HEK293T (cell line): Measurements from ENCODE around the gene RTEL1.

ENCODE experiments used
- CTCF ChIA-PET: fragments of 350-600 bp; formaldehyde crosslinking; extraction: SDS; loops from one replicate; lab custom pipeline; 2021; ENCODE audit warnings: antibody characterized with exemption, inconsistent platforms; lab: Yijun Ruan, JAX
- POLR2A ChIA-PET: fragments of 350-600 bp; formaldehyde crosslinking; extraction: SDS; loops from one replicate; lab custom pipeline; 2020; ENCODE audit warnings: antibody characterized with exemption, inconsistent platforms; lab: Yijun Ruan, JAX
- DNase-seq: peaks from one replicate; pipeline ENCODE4 v3.0.0; 2012; ENCODE audit warnings: mixed read lengths; ENCODE audit errors: extremely low spot score
- ARNT ChIP-seq: fragments of 450-650 bp; IDR thresholded peaks from 2 replicates; pipeline ENCODE4 v1.6.1; 2017; ENCODE audit warnings: mild to moderate bottlenecking
- BHLHE40 ChIP-seq: fragments of 450-650 bp; IDR thresholded peaks from 2 replicates; pipeline ENCODE4 v1.6.1; 2016; ENCODE audit warnings: mild to moderate bottlenecking, moderate library complexity, borderline replicate concordance
- CTBP1 ChIP-seq: fragments of 450-650 bp; IDR thresholded peaks from 2 replicates; pipeline ENCODE4 v1.6.1; 2016; ENCODE audit warnings: borderline replicate concordance
- ELF4 ChIP-seq: fragments of 450-650 bp; IDR thresholded peaks from 2 replicates; pipeline ENCODE4 v1.6.1; 2017; ENCODE audit warnings: antibody characterized with exemption
- FOXA1 ChIP-seq: fragments of 450-650 bp; IDR thresholded peaks from 2 replicates; pipeline ENCODE4 v1.6.1; 2016; ENCODE audit warnings: mild to moderate bottlenecking
- FOXK2 ChIP-seq: fragments of 450-650 bp; IDR thresholded peaks from 2 replicates; pipeline ENCODE4 v1.6.1; 2016; ENCODE audit warnings: mild to moderate bottlenecking
- FOXM1 ChIP-seq: fragments of 450-650 bp; IDR thresholded peaks from 2 replicates; pipeline ENCODE4 v1.6.1; 2017; ENCODE audit warnings: mild to moderate bottlenecking, borderline replicate concordance
- HDGF ChIP-seq: fragments of 450-650 bp; IDR thresholded peaks from 2 replicates; pipeline ENCODE4 v1.6.1; 2017; ENCODE audit warnings: antibody characterized with exemption, borderline replicate concordance
- L3MBTL2 ChIP-seq: fragments of 450-650 bp; conservative IDR thresholded peaks from 2 replicates; pipeline ENCODE4 v1.6.1; 2016; ENCODE audit warnings: mild to moderate bottlenecking
- LEF1 ChIP-seq: fragments of 450-650 bp; IDR thresholded peaks from 2 replicates; pipeline ENCODE4 v1.6.1; 2017; ENCODE audit warnings: mild to moderate bottlenecking, borderline replicate concordance
- NFRKB ChIP-seq: fragments of 450-650 bp; IDR thresholded peaks from 2 replicates; pipeline ENCODE4 v1.6.1; 2016; ENCODE audit warnings: mild to moderate bottlenecking, moderate library complexity
- SP1 ChIP-seq: fragments of 450-650 bp; IDR thresholded peaks from 2 replicates; pipeline ENCODE4 v1.6.1; 2017
- SUZ12 ChIP-seq: fragments of 450-650 bp; IDR thresholded peaks from 2 replicates; pipeline ENCODE4 v1.6.1; 2016; ENCODE audit warnings: mild to moderate bottlenecking
- TARDBP ChIP-seq: fragments of 450-650 bp; IDR thresholded peaks from 2 replicates; pipeline ENCODE4 v1.6.1; 2016
- ZNF384 ChIP-seq: fragments of 450-650 bp; IDR thresholded peaks from 2 replicates; pipeline ENCODE4 v1.6.1; 2016
- TF ChIP-seq, protein P1 (sequence below): fragments of 450-650 bp; IDR thresholded peaks from 2 replicates; pipeline ENCODE4 v1.6.1; 2016

Gene RTEL1

DNA sequence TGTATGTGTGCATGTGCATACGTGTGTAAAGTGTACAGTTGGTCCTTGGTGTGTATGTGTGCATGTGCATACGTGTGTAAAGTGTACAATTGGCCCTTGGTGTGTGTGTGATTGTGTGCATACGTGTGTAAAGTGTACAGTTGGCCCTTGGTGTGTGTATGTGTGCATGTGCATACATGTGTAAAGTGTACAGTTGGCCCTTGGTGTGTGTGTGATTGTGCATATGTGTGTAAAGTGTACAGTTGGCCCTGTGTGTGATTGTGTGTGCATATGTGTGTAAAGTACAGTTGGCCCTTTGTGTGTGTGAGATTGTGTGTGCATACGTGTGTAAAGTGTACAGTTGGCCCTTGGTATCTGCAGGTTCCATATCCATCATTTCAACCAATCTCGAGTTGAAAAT lies 73.3 kb downstream of the RTEL1 start:
- DNase-seq, result no peak
- TF ChIP-seq FOXM1 (no peak), TARDBP (0 out of 2 replicates have a peak, but pooled peaks have one; percentile 11)
- ChIA-PET POLR2A (no interaction called here), CTCF (no interaction called here)

- CTCF ChIA-PET, result no interaction called here
- TF ChIP-seq ARNT (no peak), TARDBP (peak; percentile 74), ELF4 (no peak), FOXA1 (no peak)
- POLR2A ChIA-PET, result no interaction called here
- DNase-seq, result no peak
Observed at GRCh38 chr20:63732118-63733095, 74.3 kb downstream of the RTEL1 start.

- TF ChIP-seq TARDBP (no peak), ELF4 (no peak), SUZ12 (no peak)
- DNase-seq, result peak; percentile 2
- ChIA-PET CTCF (no interaction called here), POLR2A (no interaction called here)
Observed at GRCh38 chr20:63733117-63733516, 75.0 kb downstream of the RTEL1 start.

DNA sequence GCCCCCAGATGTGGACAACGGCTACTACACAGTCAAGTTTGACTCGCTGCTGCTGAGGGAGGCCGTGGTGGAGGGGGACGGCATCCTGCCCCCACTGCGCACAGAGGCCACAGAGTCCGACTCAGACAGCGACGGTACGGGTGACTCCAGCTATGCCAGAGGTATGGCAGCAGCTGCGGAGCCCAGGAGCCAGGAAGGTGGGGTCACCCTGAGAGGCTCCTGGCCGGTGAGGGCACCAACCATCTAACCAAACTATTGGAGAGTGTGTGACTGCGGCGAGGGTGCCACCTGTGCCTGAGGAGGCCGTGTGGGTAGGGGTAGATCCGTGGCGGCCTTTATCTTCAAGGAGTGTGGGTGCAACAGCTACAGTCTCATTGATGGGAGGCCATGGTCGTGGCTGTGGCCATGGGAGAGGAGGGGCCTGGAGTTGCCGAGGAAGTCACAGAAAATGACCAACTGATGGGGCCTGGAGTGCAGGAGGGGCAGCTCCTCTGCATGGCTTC lies 75.5 kb downstream of the RTEL1 start:
- POLR2A ChIA-PET, result no interaction called here
- CTCF ChIA-PET, result no interaction called here
- TF ChIP-seq, protein P1, sequence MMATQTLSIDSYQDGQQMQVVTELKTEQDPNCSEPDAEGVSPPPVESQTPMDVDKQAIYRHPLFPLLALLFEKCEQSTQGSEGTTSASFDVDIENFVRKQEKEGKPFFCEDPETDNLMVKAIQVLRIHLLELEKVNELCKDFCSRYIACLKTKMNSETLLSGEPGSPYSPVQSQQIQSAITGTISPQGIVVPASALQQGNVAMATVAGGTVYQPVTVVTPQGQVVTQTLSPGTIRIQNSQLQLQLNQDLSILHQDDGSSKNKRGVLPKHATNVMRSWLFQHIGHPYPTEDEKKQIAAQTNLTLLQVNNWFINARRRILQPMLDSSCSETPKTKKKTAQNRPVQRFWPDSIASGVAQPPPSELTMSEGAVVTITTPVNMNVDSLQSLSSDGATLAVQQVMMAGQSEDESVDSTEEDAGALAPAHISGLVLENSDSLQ, result no peak
- TF ChIP-seq HDGF, result no peak
- no peak for TF ChIP-seq ELF4
- TF ChIP-seq LEF1, result no peak
- TF ChIP-seq TARDBP, result no peak
- TF ChIP-seq FOXK2, result no peak
- no peak for TF ChIP-seq SP1
- TF ChIP-seq NFRKB, result no peak
- TF ChIP-seq SUZ12, result no peak
- no peak for TF ChIP-seq FOXM1
- TF ChIP-seq CTBP1, result no peak
- TF ChIP-seq BHLHE40, result no peak
- TF ChIP-seq L3MBTL2, result no peak
- TF ChIP-seq ZNF384, result no peak
- peak; percentile 3 for DNase-seq

DNA sequence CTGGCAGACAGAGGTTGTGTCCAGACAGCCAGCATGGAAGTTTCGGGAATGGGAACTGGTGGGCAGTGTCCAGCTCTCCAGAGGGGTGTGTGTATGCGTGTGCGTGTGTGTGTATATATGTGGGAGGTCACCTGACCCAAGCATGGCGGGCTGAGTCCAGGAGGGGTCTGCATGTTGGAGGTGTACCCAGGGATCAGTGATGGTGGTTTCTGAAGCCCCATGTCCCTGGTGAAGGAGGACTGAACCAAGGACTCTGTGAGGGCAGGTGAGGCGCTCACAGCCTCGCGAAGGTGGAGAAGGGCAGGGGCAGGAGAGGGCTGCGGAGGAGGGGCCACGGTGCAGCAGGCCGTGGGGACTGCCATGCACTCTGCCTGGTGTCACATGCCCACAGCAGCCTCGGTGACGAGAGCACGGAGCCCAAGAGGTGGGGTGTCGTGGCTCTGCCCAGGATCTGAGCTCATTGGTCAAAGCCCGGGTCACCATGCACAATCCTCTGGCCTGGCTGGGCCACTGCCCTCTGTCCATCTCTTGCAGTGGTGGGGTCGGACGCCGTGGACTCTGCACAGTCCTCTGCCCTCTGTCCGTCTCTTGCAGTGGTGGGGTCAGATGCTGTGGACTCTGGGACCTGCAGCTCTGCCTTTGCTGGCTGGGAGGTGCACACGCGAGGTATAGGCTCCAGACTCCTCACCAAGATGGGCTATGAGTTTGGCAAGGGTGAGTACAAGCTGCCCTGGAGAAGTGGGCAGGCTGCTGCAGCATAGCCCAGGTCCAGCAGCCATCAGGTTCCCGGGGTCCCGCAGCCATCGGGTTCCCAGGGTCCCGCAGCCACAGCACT lies 76.2 kb downstream of the RTEL1 start:
- ChIA-PET CTCF (no interaction called here), POLR2A (interaction anchor here (0.6 kb wide), 1 partner anchor 9 kb away, joined by 3 read pairs; no protein-coding TSS in a partner anchor)
- peak; percentile 3 for DNase-seq
- TF ChIP-seq, protein P1, result no peak
- no peak for TF ChIP-seq FOXK2
- TF ChIP-seq ARNT, result no peak
- no peak for TF ChIP-seq CTBP1
- TF ChIP-seq ELF4, result no peak
- TF ChIP-seq BHLHE40, result no peak
- no peak for TF ChIP-seq SUZ12
- TF ChIP-seq LEF1, result no peak
- TF ChIP-seq SP1, result no peak
- TF ChIP-seq NFRKB, result no peak
- TF ChIP-seq FOXM1, result no peak
- TF ChIP-seq TARDBP, result no peak
- no peak for TF ChIP-seq ZNF384
- no peak for TF ChIP-seq FOXA1
- no peak for TF ChIP-seq HDGF
- no peak for TF ChIP-seq L3MBTL2

DNA sequence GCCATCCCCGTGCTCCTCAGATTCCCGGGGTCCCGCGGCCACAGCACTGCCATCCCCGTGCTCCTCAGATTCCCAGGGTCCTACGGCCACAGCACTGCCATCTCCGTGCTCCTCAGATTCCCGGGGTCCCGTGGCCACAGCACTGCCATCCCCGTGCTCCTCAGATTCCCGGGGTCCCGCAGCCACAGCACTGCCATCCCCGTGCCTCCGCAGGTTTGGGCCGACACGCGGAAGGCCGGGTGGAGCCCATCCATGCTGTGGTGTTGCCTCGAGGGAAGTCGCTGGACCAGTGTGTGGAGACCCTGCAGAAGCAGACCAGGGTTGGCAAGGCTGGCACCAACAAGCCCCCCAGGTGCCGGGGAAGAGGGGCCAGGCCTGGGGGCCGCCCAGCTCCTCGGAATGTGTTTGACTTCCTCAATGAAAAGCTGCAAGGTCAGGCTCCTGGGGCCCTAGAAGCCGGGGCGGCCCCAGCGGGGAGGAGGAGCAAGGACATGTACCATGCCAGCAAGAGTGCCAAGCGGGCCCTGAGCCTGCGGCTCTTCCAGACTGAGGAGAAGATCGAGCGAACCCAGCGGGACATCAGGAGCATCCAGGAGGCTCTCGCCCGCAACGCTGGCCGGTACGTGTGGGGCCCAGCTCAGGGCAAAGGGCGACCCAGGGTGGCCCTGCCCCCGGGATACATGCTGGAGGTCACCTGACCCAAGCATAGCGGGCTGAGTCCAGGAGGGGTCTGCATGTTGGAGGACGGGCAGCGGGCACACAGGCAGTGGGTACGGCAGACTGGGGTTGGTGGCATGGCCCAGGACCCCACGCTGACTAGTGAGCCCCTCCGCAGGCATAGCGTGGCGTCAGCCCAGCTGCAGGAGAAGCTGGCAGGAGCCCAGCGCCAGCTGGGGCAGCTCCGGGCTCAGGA lies 77.1 kb downstream of the RTEL1 start:
- no peak for TF ChIP-seq ZNF384
- TF ChIP-seq, protein P1, result no peak
- no peak for TF ChIP-seq ELF4
- TF ChIP-seq L3MBTL2, result no peak
- no peak for TF ChIP-seq SUZ12
- no peak for DNase-seq
- ChIA-PET POLR2A (no interaction called here), CTCF (no interaction called here)
